Inflammatory macrophage treated with lipopolysaccharide for 4 hours (primary cell): ENCODE data around the gene CEACAM19.
"Not testable (repeated sequence)": the region's sequence is repeated elsewhere in the genome, so short reads cannot be mapped to it uniquely, and the experiment has no call there.

Source experiments
- DNase-seq: peaks from one replicate; pipeline ENCODE4 v3.0.0-alpha.2; 2020

CEACAM19 gene

DNA sequence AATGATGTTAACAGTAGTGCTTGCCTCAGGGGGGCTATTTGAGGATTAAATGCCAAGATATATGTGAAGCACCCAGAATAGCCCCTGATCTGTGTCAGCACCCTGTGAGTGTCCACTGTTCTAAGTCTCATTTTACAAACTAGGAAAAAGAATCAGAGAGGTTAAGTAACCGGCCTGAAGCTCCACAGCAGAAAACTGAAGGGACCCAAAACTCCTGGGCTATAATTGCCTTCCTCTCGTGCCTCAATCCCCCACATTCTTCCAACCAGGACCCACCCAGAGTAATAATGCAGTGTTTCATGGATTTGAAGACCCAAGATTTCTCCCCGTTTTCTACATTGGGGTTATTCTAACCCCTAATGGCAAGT lies 25.2 kb upstream of the CEACAM19 start:
- DNase-seq: no peak

DNA sequence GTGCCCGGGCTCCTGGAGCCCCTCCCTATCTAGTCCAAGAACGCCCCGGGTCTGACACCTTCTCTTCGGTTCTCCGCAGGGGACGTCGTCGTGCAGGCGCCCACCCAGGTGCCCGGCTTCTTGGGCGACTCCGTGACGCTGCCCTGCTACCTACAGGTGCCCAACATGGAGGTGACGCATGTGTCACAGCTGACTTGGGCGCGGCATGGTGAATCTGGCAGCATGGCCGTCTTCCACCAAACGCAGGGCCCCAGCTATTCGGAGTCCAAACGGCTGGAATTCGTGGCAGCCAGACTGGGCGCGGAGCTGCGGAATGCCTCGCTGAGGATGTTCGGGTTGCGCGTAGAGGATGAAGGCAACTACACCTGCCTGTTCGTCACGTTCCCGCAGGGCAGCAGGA lies 24.1 kb upstream of the CEACAM19 start:
- no peak for DNase-seq

DNA sequence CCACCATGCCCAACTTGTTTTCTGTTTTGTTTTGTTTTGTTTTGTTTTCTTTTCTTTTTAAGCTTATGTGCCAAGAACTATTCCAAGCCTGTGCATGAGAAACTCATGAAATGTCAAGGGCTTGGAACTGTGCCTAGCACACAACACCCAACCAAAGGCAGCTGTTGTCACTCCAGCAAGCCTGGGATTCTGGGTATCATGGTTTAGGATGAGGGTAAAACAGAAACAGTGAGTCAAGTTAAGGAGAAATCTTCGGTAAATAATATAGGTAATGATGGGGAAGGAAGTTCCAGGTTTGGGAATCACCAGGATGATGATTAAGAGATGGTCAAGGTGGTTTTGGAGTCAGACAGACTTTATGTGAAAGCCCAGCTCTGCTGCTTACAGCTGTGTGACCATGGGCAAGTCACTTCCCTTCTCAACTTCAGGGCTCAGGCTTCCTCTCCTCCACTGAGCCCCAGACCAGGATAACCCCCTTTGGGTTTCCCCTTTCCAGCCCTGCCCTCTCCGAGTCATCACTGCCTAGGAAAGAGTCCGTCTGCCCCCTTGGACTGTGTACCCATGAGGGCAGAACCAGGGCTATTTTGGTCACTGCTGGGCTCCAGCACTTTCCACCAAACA lies 22.5 kb upstream of the CEACAM19 start:
- peak; percentile 69 for DNase-seq

DNA sequence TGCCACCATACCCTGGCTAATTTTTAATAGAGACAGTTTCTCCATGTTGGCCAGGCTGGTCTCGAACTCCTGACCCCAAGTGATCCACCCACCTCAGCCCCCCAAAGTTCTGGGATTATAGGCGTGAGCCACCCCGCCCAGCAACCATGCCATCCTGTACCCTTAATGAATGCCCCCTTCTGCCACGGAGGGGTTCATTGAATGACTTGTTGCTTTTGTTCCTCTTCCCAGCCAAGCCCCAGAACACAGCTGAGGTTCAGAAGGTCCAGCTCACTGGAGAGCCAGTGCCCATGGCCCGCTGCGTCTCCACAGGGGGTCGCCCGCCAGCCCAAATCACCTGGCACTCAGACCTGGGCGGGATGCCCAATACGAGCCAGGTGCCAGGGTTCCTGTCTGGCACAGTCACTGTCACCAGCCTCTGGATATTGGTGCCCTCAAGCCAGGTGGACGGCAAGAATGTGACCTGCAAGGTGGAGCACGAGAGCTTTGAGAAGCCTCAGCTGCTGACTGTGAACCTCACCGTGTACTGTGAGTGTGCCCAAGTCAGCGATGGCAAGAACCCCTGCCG lies 21.6 kb upstream of the CEACAM19 start:
- DNase-seq: no peak

DNA sequence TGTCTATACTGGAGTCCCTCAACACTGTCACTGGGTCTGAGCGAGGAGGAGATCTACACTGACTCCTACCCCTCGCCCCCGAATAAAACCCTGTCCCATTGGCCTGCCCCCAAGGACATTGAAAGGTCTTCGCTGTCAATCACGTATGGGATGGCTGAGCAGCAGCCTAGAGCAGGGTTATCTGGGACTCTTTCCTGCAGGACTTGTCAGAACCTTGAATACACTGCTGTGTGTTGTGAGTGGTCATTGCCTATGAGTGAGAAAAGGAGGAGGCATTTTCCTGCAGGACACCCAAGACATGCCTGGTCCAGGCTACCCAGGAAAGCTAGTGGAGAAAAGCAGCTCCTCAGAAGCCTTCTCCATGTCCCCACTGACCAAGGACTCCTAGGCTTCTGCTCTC lies 17.9 kb upstream of the CEACAM19 start:
- DNase-seq: no peak

DNA sequence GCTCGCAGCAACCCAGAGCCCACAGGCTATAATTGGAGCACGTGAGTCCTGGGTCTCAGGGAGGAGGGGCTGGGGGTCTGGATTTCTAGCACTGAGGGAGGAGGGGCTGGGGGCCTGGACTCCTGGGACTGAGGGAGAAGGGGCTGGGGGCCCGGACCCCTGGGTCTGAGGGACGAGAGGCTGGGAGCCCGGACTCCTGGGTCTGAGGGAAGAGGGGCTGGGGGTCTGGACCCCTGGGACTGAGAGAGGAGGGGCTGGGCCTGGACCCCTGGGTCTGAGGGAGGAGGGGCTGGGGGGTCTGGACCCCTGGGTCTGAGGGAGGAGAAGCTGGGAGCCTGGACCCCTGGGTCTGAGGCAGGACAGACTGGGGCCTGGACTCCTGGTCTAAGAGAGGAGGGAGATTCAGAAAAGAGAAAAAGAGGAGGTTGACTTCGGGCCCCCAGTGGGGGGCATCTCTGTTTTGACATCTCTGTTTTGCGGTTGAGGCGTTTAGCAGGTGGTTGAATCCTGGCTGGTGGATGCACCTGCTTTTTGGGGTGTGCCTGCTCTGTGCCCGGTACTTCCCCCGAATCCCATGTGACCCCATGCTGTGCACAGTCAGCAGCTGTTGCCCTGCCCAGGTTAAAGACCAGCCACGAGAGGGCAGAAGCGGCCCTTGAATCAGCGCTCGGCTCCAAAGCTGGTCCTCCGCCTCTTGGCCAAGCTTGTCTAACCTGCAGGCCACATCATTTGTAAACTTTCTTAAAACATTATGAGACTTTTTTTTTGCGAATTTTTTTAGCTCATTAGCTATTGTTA lies 17.1 kb upstream of the CEACAM19 start:
- peak; percentile 81 for DNase-seq

DNA sequence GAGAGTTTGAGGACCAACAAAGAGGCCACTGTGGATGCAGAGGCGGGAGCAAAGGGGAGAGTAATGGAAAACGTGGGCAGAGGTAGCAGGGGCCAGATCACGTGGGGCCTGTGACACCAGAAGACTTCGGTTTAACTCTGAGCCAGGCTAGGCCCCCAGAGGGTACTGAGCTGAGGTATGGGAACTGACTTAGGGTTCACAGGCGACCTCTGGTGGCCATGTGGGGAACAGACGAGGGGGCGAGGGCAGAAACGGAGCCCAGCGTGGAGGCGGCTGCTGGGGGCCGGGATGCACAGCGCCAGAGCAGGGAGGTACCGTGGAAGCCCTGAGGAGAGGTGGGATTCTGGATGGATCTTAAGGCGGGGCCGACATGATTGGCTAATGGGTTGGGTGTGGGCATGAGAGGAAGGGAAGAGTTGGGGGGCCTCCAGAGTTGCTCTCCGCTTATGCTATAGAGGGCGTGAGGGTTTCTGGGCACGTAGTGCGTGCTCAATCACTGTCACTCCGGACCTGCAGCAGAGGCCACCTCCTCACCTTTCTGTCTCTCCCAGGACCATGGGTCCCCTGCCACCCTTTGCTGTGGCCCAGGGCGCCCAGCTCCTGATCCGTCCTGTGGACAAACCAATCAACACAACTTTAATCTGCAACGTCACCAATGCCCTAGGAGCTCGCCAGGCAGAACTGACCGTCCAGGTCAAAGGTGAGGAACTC lies 13.9 kb upstream of the CEACAM19 start:
- peak; percentile 49 for DNase-seq

DNA sequence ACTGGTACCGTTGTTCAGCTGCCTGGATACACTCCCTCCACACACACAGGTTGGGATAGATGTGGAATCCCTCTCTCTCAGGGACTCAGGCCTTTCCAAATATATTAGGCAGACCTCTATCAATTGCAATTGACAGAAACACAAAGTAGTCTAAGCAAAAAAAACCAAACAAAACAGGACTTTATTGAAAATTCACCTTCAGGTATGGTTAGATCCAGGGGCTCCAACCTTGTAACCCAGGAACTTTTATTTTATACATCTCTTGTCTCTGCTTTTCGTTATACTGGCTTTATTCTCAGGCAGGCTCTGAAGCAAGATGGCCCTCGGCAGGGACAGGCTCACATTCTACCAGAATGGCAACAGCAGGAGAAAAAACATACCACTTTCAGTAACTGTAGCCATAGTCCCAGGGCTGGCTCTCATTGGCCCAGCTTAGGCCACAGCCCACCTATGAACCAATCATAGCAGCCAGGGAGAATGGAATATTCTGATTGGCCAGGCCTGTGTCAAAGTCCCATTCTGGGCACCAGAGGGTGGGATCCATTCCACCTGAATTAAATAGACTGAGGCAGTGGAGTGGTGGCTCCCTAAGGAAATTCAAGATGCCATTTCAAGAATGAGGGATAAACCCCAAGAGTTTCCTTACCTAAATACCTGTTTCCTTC lies 13.1 kb upstream of the CEACAM19 start:
- DNase-seq: no peak

DNA sequence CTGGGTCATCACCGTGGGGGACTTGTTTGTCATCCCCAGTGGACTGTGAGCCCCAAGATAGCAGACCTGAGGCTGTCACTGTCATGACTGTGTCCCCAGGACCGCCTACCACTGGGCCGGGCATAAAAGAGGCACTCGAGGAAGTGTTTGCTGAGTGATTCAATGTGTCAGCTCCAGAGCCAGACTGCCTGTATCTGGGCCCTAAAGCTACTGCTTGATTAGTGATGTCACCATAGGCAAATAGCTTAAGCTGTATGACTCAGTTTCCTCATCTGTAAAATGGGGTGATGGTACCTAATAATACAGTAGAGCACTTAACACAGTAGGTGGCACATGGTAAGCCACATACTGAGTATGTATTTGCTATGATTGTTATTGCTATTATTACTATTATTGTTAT lies 11.2 kb upstream of the CEACAM19 start:
- DNase-seq: no peak

DNA sequence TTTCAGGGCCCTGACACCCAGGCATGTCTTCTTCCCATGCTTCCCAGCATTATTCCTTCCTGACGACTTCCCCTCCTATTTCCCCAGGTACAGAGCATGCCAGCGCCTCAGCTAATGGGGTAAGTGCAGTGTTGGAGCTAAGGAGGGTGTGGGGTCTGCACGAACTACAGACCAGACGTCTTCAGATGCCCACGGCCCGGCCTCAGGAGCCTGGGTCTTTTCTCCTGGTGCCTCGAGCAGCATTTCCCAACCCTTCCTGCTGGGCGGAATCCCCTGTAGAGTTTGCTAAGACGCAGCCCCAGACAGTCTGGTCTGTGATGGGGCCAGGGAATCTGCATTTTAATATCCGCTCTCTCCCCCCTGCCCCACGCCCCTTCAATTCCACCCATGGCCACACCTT lies 10.1 kb upstream of the CEACAM19 start:
- DNase-seq: no peak

DNA sequence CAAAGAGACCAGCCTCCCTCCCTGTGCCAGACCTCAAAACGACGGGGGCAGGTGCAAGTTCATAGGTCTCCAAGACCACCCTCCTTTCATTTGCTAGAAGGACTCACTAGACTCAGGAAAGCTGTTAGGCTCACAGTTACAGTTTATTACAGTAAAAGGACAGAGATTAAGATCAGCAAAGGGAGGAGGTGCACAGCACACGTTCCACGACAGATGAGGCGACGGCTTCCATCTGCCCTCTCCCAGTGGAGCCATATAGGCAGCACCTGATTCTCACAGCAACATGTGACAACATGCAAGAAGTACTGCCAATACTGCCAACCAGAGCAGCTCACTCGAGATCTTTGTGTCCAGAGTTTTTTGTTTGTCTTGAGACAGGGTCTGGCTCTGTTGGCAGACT lies 9.4 kb upstream of the CEACAM19 start:
- DNase-seq: no peak

DNA sequence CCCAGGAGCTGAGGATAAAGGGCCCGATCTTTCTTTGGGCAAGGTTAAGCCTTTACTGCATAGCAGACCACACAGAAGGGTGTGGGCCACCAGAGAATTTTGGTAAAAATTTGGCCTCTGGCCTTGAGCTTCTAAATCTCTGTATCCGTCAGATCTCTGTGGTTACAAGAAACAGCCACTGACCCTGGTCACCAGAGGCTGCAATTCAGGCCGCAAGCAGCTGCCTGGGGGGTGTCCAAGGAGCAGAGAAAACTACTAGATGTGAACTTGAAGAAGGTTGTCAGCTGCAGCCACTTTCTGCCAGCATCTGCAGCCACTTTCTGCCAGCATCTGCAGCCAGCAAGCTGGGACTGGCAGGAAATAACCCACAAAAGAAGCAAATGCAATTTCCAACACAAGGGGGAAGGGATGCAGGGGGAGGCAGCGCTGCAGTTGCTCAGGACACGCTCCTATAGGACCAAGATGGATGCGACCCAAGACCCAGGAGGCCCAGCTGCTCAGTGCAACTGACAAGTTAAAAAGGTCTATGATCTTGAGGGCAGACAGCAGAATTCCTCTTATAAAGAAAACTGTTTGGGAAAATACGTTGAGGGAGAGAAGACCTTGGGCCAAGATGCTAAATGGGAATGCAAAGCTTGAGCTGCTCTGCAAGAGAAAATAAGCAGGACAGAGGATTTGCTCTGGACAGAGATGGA lies 8.4 kb upstream of the CEACAM19 start:
- DNase-seq: no peak

DNA sequence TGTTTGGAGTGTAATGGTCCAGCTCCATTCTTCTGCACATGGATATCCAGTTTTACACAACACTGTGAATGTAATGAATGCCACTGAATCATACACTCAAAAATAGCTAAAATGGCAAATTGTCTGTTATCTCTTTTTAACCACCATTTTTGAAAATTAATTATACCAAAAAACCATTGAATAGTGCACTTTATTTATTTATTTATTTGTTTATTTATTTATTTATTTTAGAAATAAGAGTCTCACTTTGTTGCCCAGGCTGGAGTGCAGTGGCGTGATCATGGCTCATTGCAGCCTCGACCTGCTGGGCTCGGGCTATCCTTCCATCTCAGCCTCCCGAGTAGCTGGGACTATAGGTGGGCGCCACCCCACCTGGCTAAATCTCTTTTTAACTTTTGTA lies 7.3 kb upstream of the CEACAM19 start:
- no peak for DNase-seq

DNA sequence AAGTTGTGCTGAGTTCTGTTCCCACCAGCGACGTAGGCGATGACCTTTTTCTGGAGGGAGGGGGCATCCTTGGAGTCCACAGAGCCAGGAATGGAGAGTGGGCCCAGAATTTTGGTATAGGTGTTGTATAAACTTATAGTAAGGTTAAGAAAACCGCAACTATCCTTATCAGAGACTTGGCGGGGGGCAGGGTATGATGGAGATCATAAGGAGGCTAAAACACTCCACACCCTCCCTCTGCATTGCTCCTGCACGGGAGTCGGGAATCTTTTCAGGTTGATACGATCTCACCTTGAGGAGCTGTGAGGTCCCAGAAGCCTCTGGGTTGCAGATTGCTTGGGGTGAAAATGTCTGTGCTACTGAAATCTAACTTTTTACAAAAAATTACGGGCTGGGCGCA lies 6.3 kb upstream of the CEACAM19 start:
- no peak for DNase-seq

DNA sequence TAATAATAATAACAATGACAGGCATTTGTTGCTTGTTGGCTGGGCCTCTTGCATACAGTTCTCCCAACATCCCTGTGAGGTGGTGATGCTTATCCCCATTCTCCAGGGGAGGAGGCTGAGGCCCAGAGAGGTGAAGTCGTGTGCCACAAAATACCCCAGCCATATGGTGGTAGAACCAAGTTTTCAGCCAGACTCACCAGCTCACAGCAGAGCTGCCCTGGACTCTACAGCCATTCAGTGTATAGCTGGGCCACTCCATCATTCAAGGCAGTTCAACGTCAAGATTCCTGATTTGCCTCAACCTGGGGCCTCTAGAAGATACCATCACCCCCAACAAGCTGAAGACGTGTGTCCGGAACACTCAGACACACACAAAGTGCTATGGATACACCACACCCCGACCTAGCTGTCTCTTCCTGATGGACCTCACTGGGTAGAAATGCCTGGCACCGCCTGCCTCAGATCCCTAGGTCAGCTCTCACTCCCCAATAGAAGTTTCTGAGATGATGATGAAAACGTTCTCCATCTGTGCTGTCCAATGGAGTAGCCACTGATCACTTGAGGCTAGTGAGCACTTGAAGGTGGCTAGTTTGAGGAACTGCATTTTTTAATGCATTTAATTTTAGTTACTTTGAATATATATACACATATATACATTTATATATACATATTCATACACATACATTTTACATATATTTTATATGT lies 4.3 kb upstream of the CEACAM19 start:
- DNase-seq: no peak

DNA sequence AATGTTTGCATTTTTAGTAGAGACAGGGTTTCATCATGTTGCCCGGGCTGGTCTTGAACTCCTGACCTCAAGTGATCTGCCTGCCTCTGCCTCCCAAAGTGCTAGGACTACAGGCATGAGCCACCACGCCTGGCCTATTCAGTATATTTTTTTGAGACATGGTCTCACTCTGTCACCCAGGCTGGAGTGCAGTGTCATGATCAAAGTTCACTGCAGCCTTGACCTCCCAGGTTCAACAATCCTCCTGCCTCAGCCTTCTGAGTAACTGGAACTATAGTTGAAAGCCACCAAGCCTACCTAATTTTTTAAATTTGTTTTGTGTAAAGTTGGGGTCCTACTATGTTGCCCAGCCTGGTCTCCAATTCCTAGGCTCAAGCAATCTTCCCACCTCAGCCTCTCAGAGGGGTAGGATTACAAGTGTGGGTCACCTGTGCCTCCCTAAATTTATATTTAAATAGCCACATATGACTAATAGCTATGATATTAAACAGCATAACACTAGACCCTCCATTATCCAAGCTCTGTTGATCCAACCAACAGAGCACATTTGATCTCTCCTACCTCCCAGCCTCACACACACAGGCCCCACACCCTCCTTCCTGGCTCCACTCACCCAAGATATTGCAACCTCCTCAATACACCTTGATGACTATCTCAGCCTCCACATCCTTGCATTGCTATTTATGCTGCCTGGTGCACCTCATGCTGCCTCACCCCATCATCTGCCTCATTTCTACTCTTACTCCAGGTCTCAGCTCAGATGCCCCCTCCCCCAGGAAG lies 2.1 kb upstream of the CEACAM19 start:
- no peak for DNase-seq

DNA sequence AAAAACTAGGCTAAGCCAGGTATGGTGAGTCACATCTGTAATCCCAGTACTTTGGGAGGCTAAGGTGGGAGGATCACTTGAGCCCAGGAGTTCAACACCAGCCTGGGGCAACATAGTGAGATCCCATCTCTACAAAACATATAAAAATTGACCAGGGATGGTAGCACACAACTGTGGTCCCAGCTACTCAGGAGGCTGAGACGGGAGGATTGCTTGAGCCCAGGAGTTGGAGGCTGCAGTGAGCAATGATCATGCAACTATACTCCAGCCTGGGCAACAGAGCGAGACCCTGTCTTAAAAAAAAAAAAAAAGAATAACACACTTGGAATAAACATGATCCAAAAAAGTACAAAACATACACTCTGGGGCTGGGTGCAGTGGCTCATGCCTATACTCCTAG lies 1.3 kb upstream of the CEACAM19 start:
- DNase-seq: not testable (repeated sequence)

DNA sequence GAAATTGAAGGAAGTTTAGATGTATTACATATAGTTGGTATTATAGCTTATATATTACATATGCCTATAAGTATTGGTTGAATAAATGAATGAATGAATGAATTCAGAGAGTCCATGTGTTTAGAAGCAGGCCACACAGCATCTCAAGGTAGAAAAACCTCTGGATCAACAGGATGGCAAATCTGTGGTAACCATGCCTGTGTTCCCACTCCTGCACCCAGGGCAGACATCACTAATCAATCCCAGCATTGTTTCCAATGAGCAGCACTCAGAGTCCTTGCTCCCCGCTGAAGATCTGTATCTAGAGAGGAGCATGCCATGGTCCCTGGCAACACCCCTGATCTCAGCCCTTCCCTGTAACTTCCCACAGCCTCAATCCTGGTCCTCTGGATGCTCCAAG lies 944 bp downstream of the CEACAM19 start:
- no peak for DNase-seq

DNA sequence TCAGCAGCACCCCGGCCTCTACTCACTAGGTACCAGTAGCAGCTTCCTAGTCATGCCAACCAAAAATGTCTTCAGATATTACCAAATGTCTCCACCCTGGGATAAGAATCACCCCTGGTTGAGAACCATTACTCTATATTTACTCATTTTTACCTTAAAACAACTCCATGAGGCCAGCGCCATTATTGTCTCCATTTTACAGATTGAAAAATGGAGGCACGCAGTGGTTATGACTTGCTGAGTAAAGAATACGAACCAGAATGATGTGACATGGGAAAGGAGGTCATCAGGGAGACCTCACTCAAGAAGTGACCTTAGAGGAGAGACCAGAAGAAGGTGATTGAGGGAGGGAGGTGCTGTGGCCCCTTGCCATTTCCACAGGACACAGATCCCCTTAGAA lies 2.2 kb downstream of the CEACAM19 start:
- DNase-seq: no peak

DNA sequence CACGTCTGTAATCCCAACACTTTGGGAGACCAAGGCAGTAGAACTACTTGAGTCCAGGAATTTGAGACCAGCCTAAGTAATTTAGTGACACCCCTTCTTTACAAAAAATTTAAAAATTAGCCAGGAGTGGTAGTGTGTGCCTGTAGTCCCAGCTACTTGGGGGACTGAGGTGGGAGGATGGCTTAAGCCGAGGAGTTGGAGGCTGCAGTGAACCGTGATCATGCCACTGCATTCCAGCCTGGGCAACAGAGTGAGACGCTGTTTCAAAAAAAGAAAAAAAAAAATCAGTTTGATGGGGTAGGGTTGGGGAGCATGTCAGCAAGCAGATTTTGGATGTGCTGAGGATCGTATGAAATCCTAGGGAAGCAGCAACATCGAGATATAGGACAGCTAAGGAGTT lies 4.2 kb downstream of the CEACAM19 start:
- no peak for DNase-seq
